Lung microvascular endothelial cell (primary cell): ENCODE data around the gene MACO1. TPM values are rescaled to one million over a fixed set of nuclear protein-coding genes. Genes with fewer than 3 reads are reported as not detected.
A peak's percentile ranks its signal among the peaks of the same experiment; 100 is the strongest.

ENCODE experiments used
- DNase-seq, 2 donors: peaks; one replicate each; pipeline versions ENCODE4 v3.0.0 to v3.0.0-alpha.2; 2010; ENCODE audit warnings: low read depth in 2 of 2
- total RNA-seq: library from RNA; depleted of rRNA; stranded (reverse); fragments of >200 nt; gene quantifications from 2 replicates; pipeline ENCODE4 v1.2.1, GENCODE V29; 2014

Gene MACO1
- total RNA-seq, 1 donor from 2014 or later = 21.8 TPM

GRCh38 chr1:25523542-25523941 is 92.8 kb downstream of the MACO1 start:
- peak in 1 of 2 donors; percentile 57 for DNase-seq

DNA sequence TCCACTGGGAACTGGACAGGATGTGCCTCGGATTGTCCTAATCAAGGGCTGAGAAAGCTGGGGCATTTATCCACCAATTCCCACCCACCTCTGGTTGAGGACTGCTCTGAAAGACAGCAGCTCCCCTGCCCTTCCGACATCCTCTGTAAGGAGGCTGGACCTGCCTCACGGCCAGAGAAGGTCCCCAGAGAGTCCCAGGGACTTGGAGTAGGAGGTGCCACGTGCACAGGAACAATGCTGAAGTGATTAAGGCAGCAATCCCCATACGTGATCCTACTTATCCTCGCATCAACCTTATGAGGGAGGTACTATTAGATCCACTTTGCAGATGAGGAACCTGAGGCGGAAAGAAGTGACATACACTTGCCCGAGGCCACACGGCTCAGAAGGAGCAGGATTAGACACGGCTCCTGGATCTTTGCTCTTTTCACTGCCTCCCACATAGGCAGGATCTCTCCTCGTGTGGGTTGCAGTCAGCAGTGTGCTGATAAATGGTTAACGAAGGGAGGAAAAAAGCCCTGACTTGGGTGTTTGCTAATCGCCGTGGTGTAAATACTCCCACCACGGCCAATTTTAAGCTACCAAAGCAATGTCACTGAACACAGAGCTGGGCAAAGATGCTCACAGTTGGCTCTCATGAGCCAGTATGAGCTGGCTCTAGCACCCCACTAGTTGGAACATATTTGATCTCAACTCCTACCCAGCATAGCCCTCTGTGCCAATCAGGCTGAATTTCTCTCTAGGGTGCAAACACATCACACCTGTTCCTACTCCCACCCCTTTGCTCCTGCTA is 94.1 kb downstream of the MACO1 start:
- no peak for DNase-seq

GRCh38 chr1:25525361-25525688 is 94.6 kb downstream of the MACO1 start:
- no peak for DNase-seq

GRCh38 chr1:25526753-25527152 is 96.1 kb downstream of the MACO1 start:
- no peak for DNase-seq

DNA sequence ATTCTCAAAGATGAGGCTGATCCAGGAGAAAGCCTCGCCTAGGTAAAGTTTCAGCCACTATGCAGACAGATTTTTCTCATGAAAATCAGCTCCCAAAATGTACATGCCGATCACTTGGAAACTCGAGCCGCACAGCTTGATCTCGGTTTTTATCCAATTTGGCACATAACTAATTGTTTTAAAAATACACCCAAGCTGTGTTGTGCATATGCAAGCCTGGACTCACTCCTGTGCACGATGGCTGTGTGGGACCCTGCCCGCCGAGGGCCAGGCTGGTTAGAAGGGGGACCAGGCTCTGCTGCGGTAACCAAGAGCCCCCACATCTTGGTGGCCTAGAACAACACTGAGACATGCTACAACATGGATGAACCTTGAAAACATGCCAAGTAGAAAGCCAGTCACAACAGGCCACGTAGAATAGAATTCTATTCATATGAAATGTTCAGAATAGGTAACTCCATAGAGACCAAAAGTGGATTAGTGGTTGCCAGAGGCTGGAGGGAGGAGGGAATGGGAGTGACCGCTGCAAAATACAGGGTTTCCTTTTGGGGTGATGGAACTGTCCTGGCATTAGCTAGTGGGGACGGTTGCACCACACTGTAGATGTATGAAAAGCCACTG is 96.6 kb downstream of the MACO1 start:
- DNase-seq = no peak

DNA sequence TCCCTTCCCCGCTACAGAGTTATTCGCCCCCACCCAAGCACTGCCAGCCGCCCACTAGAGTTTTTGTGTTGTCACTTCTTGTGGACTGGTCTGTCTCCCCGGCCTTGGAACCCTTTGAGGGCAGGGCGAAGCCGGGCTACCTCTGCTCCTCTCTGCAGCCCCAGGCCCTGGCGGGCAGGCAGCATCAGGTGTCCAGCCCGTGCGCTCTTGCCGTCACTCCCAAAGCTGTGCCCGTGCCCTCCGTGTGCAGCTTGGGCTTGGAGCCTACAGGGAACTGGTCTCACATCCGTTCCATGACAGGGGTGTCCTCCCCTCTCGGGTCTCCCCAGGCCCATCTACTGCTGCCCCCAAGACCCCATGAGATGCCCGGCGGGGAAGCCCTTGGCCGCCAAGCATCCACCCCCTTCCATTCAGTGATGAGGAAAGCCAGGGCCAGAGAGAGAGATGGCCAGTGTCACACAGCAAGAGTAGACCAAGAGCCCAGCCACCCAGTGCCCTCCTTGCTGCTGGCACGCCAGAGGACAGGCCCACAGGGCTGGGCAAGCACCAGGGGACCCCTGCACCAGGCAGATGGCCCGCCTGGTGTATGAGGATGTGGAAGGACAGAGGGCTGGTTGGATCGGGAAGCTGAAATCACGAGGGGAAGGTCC is 97.4 kb downstream of the MACO1 start:
- DNase-seq = no peak

DNA sequence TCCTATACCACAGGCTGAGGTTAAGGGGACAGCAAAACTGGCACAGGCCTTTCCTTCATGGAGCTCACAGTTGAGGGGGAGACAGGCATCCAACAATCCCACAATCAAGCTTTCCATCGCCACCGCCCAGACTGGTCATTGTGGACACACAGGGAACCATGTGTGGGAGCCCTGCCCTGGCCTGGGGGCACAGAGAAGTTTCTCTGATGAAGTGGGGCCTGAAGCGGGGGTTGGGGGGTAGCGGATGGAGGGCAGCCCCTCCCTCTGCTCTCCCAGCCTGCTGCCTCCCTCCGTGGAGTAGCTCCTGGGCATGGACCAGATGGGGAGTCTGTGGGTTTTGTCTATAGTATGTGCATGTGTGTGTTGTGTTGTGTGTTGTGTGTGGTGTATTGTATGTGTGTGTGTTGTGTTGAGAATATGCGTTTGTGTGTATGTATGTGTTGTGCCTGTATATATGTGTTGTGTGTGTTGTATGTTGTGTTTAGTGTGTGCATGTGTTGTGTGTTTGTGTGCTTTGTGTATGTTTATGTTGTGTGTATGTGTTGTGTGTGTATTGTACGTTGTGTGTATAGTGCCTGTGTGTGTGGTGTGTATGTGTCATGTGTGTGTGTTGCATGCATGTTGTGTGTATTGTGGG is 98.3 kb downstream of the MACO1 start:
- DNase-seq = no peak

DNA sequence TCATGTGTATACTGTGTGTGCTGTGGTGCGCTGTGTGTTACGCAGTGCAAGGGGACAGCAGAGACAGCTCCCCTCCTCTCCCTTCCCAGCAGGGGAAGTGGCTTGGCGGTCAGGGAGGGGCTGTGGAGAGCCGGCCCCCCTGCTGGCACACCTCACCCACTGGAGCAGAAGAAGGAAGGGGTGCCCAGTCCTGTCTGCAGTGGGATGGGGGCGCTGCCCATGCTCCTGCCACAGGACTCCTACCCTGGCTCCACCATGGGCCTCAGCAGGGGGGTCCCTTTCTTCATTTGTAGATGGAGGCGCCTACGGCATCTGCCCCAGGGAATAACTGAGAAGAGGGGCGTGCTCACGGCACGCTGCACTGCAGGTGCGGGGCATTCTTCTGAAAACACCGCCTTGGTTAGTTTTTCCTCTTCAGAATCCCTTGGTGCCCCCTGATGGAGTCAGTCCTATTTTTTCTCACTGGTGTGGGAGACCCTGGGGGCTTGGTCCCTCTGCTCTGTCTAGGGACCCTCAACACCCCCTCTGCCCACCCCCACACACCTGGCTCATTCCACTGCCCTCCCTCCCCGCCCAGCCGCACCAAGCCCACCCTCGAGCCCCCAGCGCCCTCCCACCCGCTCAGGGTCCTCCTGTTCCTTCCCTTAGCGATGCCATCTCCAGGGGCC is 99.0 kb downstream of the MACO1 start:
- DNase-seq = no peak

DNA sequence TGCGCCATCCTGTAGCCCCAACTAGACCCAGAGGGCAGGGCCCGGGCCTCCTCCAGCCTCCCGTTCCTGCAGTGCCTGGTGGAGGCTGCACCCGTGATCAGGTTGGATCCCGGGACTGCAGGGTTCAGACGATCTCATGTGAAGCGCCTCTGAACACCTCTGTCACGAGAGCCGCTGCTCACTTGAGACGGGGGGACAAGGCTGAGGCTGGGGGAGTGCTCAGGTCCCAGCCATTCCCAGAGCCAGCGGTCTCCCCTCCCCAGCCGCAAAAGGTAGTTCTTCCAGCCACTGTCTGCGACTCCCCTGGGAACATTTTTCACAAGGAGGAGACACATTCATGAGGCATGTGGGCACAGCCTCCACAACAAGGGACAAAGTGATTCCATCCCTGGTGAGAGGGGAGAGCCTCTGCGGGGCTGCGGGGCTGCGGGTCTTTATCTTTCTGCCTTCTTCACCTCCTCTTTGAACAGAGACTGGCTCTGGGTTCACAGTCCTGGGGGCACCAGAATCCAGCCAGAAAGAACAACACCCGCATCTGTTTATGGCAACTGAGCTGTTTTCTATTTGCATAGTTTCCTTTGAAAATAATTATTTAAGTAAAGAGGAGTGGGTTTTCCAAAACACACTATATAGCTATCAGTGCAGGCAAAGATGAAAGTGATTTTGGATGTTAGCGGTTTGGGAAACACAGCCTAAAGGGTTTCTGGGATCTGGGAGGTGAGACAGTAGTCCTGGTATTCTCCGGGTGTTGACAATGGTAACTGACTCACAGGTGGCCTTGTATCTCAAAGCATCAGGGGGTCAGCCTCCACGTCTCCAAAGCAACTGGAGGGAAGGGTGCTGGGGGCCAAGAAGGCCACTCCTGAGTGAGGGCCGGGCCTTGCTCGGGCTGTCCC is 99.7 kb downstream of the MACO1 start:
- no peak for DNase-seq

DNA sequence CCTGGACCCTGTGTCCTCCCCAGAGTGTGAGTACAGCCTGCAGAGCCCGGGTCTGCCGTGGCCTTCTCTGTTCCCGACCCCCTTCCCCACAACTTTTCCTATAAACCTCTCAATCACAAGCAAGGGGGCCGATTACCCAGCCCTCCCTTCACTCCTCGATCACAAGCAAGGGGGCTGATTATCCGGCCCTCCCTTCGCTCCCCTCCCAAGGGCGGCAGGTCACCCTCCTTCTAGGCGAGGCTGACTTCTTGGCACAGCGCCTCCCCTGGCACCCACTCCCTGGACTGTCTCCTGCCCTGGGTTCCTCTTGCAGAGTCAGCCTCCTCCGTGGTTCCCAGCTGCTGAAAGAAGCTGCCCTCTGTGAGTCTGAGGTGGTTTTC is 100.4 kb downstream of the MACO1 start:
- no peak for DNase-seq

DNA sequence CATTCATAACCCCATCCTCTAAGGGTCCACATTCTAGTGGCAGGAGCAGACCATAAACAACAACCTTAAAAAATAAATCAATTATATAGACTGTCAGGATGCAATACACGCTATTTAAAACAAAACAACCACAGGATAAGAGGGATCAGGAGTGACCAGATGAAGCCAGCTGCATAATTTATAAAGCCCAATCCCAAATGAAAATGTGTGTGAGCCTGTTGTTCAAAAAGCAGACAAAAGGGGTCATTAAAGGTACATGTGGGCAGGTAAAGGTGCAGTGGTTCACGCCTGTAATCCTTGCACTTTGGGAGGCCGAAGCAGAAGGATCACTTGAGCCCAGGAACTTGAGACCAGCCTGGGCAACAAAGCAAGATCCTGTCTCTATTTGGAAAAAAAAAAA is 102.3 kb downstream of the MACO1 start:
- DNase-seq = no peak

DNA sequence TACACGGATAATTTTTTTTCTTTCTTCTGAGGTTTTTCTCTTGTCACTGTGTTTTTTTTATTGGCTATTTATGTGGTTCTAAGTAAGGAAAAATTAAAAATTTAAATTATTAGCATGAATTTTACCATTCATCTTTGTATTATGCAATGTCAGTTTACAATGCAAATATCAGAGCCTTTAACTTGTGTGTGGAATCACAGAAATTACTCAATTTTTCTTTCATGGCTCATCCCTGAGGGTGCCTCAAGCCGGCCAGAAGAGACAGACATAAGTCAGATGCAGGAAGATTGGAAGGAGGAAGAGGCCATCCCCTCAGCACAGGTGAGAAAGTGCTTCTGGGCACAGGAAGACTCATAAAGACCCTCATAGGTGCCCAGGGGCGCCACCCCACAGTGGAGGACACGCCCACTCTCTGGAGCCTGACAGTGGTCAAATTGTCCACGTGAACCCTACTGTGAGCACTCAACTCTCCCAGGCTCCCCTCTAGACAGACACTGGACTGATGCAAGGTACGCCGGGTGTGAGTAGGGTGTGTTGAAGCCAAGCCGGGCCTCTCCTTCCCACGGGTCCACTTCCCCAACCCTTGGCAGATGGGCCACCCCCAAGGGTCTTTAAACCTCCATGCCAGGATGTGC is 103.2 kb downstream of the MACO1 start:
- DNase-seq = no peak

DNA sequence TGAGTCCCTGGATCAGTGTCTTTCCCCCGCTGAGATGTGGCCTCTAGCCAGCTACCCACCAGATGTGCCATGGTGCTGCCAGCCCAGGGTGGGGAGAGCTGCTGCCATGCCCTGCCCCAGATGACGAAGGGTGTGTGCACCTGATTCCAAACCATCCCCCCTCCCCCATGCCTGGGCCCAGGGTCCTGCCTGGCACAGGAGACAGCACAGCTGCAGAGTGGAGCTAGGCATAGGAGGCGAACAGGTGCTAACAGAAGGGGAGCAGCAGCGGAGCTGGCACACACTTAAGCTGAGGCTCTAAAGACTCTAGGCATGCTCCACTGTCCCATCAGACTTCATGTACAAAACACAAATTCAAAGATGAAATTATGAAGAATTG is 103.7 kb downstream of the MACO1 start:
- DNase-seq = no peak

DNA sequence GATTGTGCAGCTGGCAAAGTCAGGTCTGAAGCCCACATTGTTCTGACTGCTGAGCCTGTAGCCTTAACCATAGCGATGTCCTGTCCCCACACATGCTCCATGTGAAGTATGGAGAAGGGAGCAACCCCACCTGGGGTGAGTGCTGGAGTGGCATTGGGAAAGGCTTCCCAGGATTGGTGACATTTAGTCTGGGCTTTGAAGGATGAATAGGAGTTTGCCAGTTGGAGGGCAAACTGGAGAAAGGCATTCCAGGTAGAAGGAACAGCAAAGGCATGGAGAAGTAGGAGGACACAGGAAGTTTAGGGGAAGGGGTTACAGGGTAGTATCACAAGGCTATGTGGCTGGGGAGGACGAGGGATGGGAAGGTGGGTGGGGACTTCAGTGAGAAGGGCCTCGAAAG is 105.4 kb downstream of the MACO1 start:
- no peak for DNase-seq

DNA sequence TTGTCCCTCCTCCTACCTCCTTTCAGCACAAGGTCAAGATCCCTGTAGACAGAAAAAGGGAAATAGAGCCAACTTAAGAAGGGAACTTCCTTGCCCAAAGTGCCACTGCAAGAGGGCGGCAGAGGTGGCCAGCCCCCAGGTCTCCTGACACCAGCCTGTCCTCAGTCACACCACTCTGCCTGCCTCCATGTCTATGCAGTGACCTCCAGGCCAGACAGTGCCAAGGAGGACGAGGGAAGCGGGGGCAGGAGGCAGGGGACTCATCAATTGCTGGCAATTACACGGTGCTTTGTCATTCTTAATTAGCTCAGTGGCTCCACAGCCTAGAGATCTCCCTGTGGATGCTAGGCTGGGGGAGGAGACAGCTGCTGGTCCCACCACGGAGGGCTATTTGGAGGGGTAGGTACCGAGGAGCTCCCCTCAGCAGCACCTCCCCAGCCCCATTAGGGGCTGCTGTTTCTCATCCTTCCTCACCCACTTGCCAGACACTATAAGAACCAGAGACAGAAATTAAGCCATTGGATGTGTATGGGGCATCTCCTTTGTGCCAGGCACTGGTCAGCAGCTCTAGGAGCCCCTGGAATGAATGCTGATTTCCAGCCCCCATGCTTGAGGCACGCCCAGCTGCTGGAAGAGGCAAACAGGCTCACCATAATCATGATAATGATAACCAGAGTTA is 106.6 kb downstream of the MACO1 start:
- DNase-seq = no peak

DNA sequence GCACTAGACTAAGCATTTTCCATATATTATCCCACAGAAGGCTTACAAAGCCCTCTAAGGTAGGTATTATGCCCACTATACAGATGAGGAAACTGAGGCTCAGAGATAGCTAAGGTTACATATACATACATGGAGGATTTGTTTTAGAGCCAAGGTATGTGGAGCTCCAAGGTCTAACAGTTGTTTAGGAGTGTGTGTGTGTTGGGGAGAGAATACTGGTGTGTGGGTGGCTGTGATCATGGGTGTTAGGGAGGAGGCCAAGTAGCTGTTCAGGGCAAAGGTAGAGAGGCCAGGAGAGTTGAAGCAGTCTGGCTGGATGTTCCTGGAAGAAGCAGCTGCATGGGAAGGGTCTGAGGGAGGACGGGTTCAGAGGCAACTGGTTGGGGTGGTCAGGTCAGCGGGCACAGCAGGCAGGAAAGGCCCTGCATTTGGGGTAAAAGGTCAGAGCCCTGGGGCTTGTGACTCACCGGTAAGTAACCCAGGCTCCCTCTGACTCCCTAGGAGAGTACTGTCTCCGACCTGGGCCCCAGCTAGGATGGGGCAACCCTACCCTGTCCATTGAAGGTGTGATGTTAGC is 107.6 kb downstream of the MACO1 start:
- DNase-seq = no peak

DNA sequence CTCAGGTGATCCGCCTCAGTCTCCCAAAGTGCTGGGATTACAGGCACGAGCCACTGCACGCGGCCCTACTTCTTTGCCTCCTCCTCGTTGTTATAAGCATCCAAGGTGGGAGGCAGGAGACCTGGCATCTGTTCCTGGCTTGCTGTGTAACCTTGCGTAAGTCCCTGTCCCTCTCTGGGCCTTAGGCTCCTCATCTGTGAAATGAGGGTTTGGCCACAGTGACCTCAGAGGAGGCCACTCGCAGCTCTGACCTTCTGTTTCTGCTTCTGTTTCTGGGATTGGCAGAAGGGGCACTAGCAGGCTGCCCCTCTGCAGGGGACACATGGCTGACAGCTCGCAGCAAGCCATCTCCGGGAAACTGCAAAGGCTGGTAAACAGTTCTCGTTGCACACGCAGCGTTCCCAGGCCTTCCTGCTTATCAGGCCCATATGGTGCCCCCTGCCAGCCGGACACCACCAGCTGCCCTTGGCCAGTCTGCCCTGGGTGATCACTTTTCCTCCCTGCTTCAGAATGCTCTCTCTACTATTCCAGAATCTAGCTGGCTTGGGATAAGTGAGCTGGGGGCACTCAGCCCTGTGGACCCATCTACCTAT is 110.1 kb downstream of the MACO1 start:
- DNase-seq = peak in 1 of 2 donors; percentile 26

DNA sequence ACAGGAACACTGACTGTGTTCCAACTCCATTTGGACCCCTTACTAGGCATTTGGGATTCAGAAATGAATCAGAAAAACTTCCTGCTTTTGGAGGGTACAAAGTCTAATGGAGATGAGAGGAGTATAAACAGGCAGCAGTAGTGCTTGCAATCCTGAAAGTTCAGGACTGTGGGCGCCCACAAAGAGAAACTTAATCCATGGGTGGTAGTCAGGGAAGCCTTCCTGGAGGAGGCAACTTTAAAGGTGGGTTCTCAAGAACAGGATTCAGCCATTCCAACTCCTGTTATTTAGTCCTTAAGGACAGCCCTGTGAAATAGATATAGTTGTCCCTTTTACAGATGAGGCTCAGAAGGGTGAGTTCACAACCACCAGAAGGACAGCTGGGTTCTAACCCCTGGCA is 110.7 kb downstream of the MACO1 start:
- DNase-seq = no peak
